Activated CD4-positive, CD25-positive, alpha-beta regulatory T cell treated with anti-CD3 and anti-CD28 coated beads, Interleukin-2, amount 50 U/mL, for 24 hours (primary cell): ENCODE results near the gene ZNF746.

Source experiments
- ATAC-seq, 2 donors: fragments of 150-1000 bp; cut with Tn5 transposase; one replicate each; pipeline ENCODE4 v1.10.0; 2021; ENCODE audit warnings: mild to moderate bottlenecking in 1 of 2, moderate library complexity in 1 of 2

The ZNF746 gene

GRCh38 chr7:149489391-149490024, 8.1 kb downstream of the ZNF746 start:
- peak in 1 of 2 donors; percentile 30 for ATAC-seq

GRCh38 chr7:149479568-149479967, 18.0 kb downstream of the ZNF746 start:
- no peak for ATAC-seq

GRCh38 chr7:149478754-149479153, 18.9 kb downstream of the ZNF746 start:
- ATAC-seq = no peak

- ATAC-seq = no peak
Observed at GRCh38 chr7:149477494-149478443, 19.8 kb downstream of the ZNF746 start.

GRCh38 chr7:149476791-149477190, 20.8 kb downstream of the ZNF746 start:
- ATAC-seq = no peak

GRCh38 chr7:149475121-149476045, 22.2 kb downstream of the ZNF746 start:
- no peak for ATAC-seq

GRCh38 chr7:149474309-149475120, 23.1 kb downstream of the ZNF746 start:
- ATAC-seq = no peak

GRCh38 chr7:149473251-149473650, 24.4 kb downstream of the ZNF746 start:
- ATAC-seq = no peak

GRCh38 chr7:149471289-149471953, 26.2 kb downstream of the ZNF746 start:
- ATAC-seq = no peak

- ATAC-seq = no peak
Observed at GRCh38 chr7:149469806-149470205, 27.8 kb downstream of the ZNF746 start.

- ATAC-seq = no peak
Observed at GRCh38 chr7:149468208-149468607, 29.4 kb downstream of the ZNF746 start.

GRCh38 chr7:149467321-149467859, 30.2 kb downstream of the ZNF746 start:
- ATAC-seq = no peak

- no peak for ATAC-seq
Observed at GRCh38 chr7:149466364-149466763, 31.2 kb downstream of the ZNF746 start.

GRCh38 chr7:149463500-149464161, 34.0 kb downstream of the ZNF746 start:
- ATAC-seq = no peak

GRCh38 chr7:149462101-149462520, 35.5 kb downstream of the ZNF746 start:
- no peak for ATAC-seq

- ATAC-seq = peak; percentile 97 to 98
Observed at GRCh38 chr7:149460493-149461277, 36.9 kb downstream of the ZNF746 start, which contains the start of gene ZNF777. TSS of gene ZNF777 (minus strand) at chr7:149461062. CDS start at chr7:149456022, 5,040 bp downstream.

- ATAC-seq = peak; percentile 18 to 26
Observed at GRCh38 chr7:149459540-149460452, 37.8 kb downstream of the ZNF746 start.

- no peak for ATAC-seq
Observed at GRCh38 chr7:149459201-149459539, 38.4 kb downstream of the ZNF746 start.
